OCI-LY7 (cell line): ENCODE results near the gene PLXNA4. TPM values are rescaled to one million over a fixed set of nuclear protein-coding genes. Genes with fewer than 3 reads are reported as not detected.

Experiments
- BruUV-seq: library from RNA; stranded (reverse); fragments of 400-500 nt; replicated peaks from 2 replicates; lab custom pipeline; 2021; lab: Mats Ljungman, UMichigan
- CTCF ChIA-PET: fragments of 300-600 bp; sonication (Branson Sonifier 250); formaldehyde crosslinking; loops from one replicate; lab custom pipeline; 2022; ENCODE audit warnings: antibody characterized with exemption; ENCODE audit not compliant: unreplicated experiment; lab: Charles Lee
- POLR2A ChIA-PET: fragments of 300-600 bp; sonication (Branson Sonifier 250); formaldehyde crosslinking; loops from one replicate; lab custom pipeline; 2022; ENCODE audit warnings: antibody characterized with exemption; lab: Charles Lee
- DNase-seq: peaks from one replicate; pipeline ENCODE4 v3.0.0-alpha.2; 2015; ENCODE audit warnings: low spot score
- H2AFZ ChIP-seq: fragments of 200-600 bp; sonication (generic), shearing (Covaris generic); 2 replicates; pipeline ENCODE4 v1.6.1; 2014; ENCODE audit warnings: mild to moderate bottlenecking, antibody characterized with exemption, low read length, moderate library complexity
- H3K27ac ChIP-seq: fragments of 200-600 bp; sonication (generic); 2 replicates; pipeline ENCODE4 v1.5.1; 2014; ENCODE audit warnings: mixed run types, low read depth, mild to moderate bottlenecking, moderate library complexity, low read length, inconsistent platforms; ENCODE audit not compliant: poor library complexity, severe bottlenecking
- H3K36me3 ChIP-seq: fragments of 200-600 bp; sonication (generic); 2 replicates; pipeline ENCODE4 v1.6.1; 2014; ENCODE audit warnings: mild to moderate bottlenecking, antibody characterized with exemption, low read length, moderate library complexity, mixed read lengths; ENCODE audit not compliant: insufficient read depth
- H3K4me1 ChIP-seq: fragments of 200-600 bp; sonication (generic); 2 replicates; pipeline ENCODE4 v1.5.1; 2014; ENCODE audit warnings: mild to moderate bottlenecking, low read length; ENCODE audit not compliant: insufficient read depth, poor library complexity, severe bottlenecking
- H3K4me2 ChIP-seq: fragments of 200-600 bp; sonication (generic); 2 replicates; pipeline ENCODE4 v1.6.1; 2014; ENCODE audit warnings: mild to moderate bottlenecking, low read length
- H3K4me3 ChIP-seq: fragments of 200-600 bp; sonication (generic); 2 replicates; pipeline ENCODE4 v1.5.1; 2014; ENCODE audit warnings: mild to moderate bottlenecking, low read depth, low read length; ENCODE audit not compliant: poor library complexity, severe bottlenecking
- H3K79me2 ChIP-seq: fragments of 200-600 bp; sonication (generic); 2 replicates; pipeline ENCODE4 v1.6.1; 2016; ENCODE audit warnings: low read depth, mild to moderate bottlenecking, low read length, moderate library complexity, mixed read lengths; ENCODE audit not compliant: insufficient read depth
- H3K9me2 ChIP-seq: fragments of 200-600 bp; sonication (generic); 2 replicates; pipeline ENCODE4 v1.6.1; 2016; ENCODE audit warnings: mild to moderate bottlenecking, low read length, mixed read lengths; ENCODE audit not compliant: insufficient read depth
- H3K9me3 ChIP-seq: fragments of 200-600 bp; sonication (generic); 2 replicates; pipeline ENCODE4 v1.6.1; 2014; ENCODE audit warnings: mild to moderate bottlenecking, mixed run types, low read length, mixed read lengths
- H4K20me1 ChIP-seq: fragments of 200-600 bp; sonication (generic); 2 replicates; pipeline ENCODE4 v1.6.1; 2014; ENCODE audit warnings: mild to moderate bottlenecking, antibody characterized with exemption, low read length, moderate library complexity, mixed read lengths; ENCODE audit not compliant: insufficient read depth
- EZH2phosphoT487 ChIP-seq: fragments of 200-600 bp; sonication (generic); IDR thresholded peaks from 2 replicates; pipeline ENCODE4 v1.6.1; 2018; ENCODE audit warnings: low read depth, borderline replicate concordance, mild to moderate bottlenecking, mixed run types, antibody characterized with exemption, low read length, moderate library complexity, mixed read lengths
- intact Hi-C: fragments of 100-400 bp; cut with micrococcal nuclease; formaldehyde crosslinking; loops from one replicate; pipeline ENCODE4 v1.10.0; 2022; ENCODE audit not compliant: unreplicated experiment
- total RNA-seq, 2 experiments: library from RNA; depleted of rRNA in 1 of 2; stranded (reverse); fragments of >200 nt in 1 of 2; shearing (Covaris generic) in 1 of 2; gene quantifications; 2 replicates each; pipeline ENCODE4 v1.2.3, GENCODE V29; 2014 to 2022
- TF ChIP-seq, protein P1 (sequence below): fragments of 200-600 bp; sonication (generic); conservative IDR thresholded peaks from 2 replicates; pipeline ENCODE4 v1.5.1; 2014; ENCODE audit warnings: mild to moderate bottlenecking, antibody characterized with exemption, low read length, moderate library complexity, mixed read lengths

Gene PLXNA4
- total RNA-seq, 2 experiments from 2014 or later, result not detected

DNA sequence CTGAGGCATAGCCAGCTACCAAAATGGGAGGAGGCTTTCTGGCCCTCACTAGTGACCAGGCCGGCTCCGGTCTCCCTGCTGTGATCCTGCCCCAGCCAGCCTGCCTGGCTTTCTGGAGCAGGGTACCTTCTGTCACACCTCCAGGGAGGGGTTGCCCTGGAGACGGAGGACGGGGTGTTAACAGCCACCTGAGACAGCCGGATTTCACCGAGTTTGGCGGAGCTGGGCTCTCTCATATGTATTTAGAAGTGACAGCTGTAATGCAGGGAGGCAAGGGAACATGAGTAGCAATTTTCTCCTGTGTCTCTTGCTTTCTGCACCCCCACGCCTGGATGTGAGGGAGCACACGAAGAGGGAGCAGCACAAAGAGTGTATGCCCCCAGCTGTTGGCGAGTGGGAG, 473.3 kb downstream of the PLXNA4 start:
- no peak overlapping the region for H3K4me3 ChIP-seq
- intact Hi-C loops, result no loop called here
- no peak overlapping the region for H2AFZ ChIP-seq
- no peak for TF ChIP-seq EZH2phosphoT487
- TF ChIP-seq, protein P1, sequence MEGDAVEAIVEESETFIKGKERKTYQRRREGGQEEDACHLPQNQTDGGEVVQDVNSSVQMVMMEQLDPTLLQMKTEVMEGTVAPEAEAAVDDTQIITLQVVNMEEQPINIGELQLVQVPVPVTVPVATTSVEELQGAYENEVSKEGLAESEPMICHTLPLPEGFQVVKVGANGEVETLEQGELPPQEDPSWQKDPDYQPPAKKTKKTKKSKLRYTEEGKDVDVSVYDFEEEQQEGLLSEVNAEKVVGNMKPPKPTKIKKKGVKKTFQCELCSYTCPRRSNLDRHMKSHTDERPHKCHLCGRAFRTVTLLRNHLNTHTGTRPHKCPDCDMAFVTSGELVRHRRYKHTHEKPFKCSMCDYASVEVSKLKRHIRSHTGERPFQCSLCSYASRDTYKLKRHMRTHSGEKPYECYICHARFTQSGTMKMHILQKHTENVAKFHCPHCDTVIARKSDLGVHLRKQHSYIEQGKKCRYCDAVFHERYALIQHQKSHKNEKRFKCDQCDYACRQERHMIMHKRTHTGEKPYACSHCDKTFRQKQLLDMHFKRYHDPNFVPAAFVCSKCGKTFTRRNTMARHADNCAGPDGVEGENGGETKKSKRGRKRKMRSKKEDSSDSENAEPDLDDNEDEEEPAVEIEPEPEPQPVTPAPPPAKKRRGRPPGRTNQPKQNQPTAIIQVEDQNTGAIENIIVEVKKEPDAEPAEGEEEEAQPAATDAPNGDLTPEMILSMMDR, result no peak
- POLR2A ChIA-PET, result no interaction called here
- H3K9me2 ChIP-seq, result no peaks in the 10 kb centered on the region
- no peaks in the 10 kb centered on the region for H3K9me3 ChIP-seq
- no peaks in the 10 kb centered on the region for H3K79me2 ChIP-seq
- no peak for DNase-seq
- no peaks in the 10 kb centered on the region for H3K4me1 ChIP-seq
- no peaks in the 10 kb centered on the region for H4K20me1 ChIP-seq
- H3K36me3 ChIP-seq, result no peaks in the 10 kb centered on the region
- no peak overlapping the region for H3K4me2 ChIP-seq
- no peak overlapping the region for H3K27ac ChIP-seq
- no TSS peak for BruUV-seq
- CTCF ChIA-PET, result no interaction called here

DNA sequence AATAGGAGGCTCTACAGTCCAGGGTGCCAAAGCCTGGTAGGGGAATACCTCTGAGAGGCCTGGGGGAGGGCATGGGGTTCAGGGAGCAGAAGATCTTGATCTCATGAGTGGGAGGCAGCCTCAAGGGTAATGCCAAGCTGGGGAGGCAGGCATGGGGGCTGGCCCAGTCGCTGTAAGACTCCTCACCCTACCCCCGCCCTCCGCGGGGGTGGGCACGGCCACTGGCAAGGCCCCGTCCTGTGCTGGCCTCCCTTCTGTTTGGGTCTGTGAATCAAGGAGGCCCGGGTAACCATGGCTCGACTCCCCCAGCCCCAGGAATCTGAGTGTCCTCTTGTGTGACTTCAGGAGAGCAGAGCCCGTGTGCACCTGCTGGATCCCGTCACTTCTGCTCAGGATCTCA, 473.9 kb downstream of the PLXNA4 start:
- H4K20me1 ChIP-seq, result no peaks in the 10 kb centered on the region
- H3K4me1 ChIP-seq, result no peaks in the 10 kb centered on the region
- ChIA-PET POLR2A (no interaction called here), CTCF (no interaction called here)
- no peak for DNase-seq
- H2AFZ ChIP-seq, result no peak overlapping the region
- BruUV-seq, result no TSS peak
- no peak overlapping the region for H3K27ac ChIP-seq
- no peaks in the 10 kb centered on the region for H3K36me3 ChIP-seq
- no peaks in the 10 kb centered on the region for H3K79me2 ChIP-seq
- H3K9me3 ChIP-seq, result no peaks in the 10 kb centered on the region
- H3K4me2 ChIP-seq, result no peak overlapping the region
- no peak overlapping the region for H3K4me3 ChIP-seq
- intact Hi-C loops, result no loop called here
- TF ChIP-seq, protein P1, result no peak
- TF ChIP-seq EZH2phosphoT487, result no peak
- no peaks in the 10 kb centered on the region for H3K9me2 ChIP-seq

DNA sequence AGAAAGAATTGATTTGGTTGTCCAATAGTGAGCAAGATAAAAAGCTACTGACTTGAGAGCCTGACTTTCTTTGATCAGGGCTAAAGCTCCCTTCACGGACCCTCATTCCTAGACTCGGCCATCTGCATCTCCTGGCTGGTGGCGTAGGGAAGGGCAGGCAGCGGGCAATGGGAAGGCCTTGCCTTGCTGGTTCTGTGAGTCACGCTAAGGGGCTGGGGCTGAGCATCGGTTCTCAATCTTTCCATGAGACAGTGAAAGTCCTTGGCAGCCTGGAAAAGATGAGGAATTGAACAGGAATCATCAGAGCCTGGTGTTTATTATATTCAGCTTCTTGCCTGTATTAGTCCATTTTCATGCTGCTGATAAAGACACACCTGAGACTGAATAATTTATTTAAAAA, 475.3 kb downstream of the PLXNA4 start:
- POLR2A ChIA-PET, result interaction anchor here (0.6 kb wide), 1 partner anchor 191 kb away, joined by 3 read pairs; no protein-coding TSS in a partner anchor
- no TSS peak for BruUV-seq
- Histone ChIP-seq H3K4me2 (no peak overlapping the region), H3K4me3 (no peak overlapping the region), H3K4me1 (no peaks in the 10 kb centered on the region), H2AFZ (no peak overlapping the region), H3K27ac (no peak overlapping the region), H3K9me3 (no peaks in the 10 kb centered on the region), H3K79me2 (no peaks in the 10 kb centered on the region), H3K36me3 (no peaks in the 10 kb centered on the region), H3K9me2 (no peaks in the 10 kb centered on the region), H4K20me1 (no peaks in the 10 kb centered on the region)
- DNase-seq, result no peak
- no peak for TF ChIP-seq EZH2phosphoT487
- TF ChIP-seq, protein P1, result no peak
- intact Hi-C loops, result no loop called here
- CTCF ChIA-PET, result no interaction called here
